ENCODE results near the gene IL10RA.

DNA sequence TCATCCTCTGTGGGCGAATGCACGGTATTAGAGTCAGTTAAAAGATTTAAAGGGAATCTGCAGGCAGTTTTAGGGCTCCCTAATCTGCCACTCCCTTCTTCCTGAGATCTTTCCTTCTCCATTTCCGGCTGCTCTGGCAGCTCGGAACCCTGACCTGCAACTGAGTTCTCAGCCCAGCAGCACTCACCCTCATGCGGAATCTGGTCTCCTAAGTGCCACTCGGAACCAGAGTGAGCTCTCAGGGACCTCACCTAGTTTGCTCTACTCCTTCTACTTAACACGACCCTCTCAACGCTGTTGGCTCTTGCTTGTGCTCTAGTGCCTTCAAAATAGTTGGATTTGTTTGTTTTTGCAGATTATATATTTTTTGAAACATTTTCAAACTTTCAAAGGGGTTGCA, 19.3 kb upstream of the IL10RA start:
- TF ChIP-seq POLR2A (IDR thresholded peaks at IDR 0.05): no peak
- TF ChIP-seq, protein P1, sequence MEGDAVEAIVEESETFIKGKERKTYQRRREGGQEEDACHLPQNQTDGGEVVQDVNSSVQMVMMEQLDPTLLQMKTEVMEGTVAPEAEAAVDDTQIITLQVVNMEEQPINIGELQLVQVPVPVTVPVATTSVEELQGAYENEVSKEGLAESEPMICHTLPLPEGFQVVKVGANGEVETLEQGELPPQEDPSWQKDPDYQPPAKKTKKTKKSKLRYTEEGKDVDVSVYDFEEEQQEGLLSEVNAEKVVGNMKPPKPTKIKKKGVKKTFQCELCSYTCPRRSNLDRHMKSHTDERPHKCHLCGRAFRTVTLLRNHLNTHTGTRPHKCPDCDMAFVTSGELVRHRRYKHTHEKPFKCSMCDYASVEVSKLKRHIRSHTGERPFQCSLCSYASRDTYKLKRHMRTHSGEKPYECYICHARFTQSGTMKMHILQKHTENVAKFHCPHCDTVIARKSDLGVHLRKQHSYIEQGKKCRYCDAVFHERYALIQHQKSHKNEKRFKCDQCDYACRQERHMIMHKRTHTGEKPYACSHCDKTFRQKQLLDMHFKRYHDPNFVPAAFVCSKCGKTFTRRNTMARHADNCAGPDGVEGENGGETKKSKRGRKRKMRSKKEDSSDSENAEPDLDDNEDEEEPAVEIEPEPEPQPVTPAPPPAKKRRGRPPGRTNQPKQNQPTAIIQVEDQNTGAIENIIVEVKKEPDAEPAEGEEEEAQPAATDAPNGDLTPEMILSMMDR (IDR thresholded peaks at IDR 0.05 in 4 of 5, conservative IDR thresholded peaks at IDR 0.05 in 1 of 5): no peak

Measured in gastrocnemius medialis (tissue), 4 donors.